Parathyroid adenoma (tissue), 2 donors: ENCODE results near the gene RASD2.

Experiments used
- H2AFZ ChIP-seq: fragments of 300-600 bp; sonication (generic); one replicate; pipeline ENCODE4 v1.7.0; 2017; ENCODE audit warnings: antibody characterized with exemption, mild to moderate bottlenecking
- H3K27ac ChIP-seq: fragments of 300-600 bp; sonication (generic); one replicate; pipeline ENCODE4 v1.7.0; 2017
- H3K27me3 ChIP-seq: fragments of 300-600 bp; sonication (generic); one replicate; pipeline ENCODE4 v1.7.0; 2017; ENCODE audit warnings: low read length; ENCODE audit not compliant: control insufficient read depth, insufficient read depth
- H3K36me3 ChIP-seq: fragments of 300-600 bp; sonication (generic); one replicate; pipeline ENCODE4 v1.7.0; 2017; ENCODE audit warnings: low read length; ENCODE audit not compliant: control insufficient read depth, insufficient read depth
- H3K4me1 ChIP-seq: fragments of 300-600 bp; sonication (generic); one replicate; pipeline ENCODE4 v1.7.0; 2017; ENCODE audit warnings: control low read depth
- H3K4me2 ChIP-seq: fragments of 300-600 bp; sonication (generic); one replicate; pipeline ENCODE4 v1.7.0; 2017; ENCODE audit warnings: low read length
- H3K4me3 ChIP-seq: fragments of 300-600 bp; sonication (generic); one replicate; pipeline ENCODE4 v1.7.0; 2017; ENCODE audit warnings: low read depth, low read length
- H3K79me2 ChIP-seq: fragments of 300-600 bp; sonication (generic); one replicate; pipeline ENCODE4 v1.7.0; 2017; ENCODE audit warnings: control low read depth
- H3K9ac ChIP-seq: fragments of 300-600 bp; sonication (generic); one replicate; pipeline ENCODE4 v1.7.0; 2017; ENCODE audit warnings: mild to moderate bottlenecking
- H3K9me3 ChIP-seq: fragments of 300-600 bp; sonication (generic); one replicate; pipeline ENCODE4 v1.7.0; 2017; ENCODE audit warnings: low read length; ENCODE audit not compliant: control insufficient read depth
- CTCF ChIP-seq: fragments of 300-600 bp; sonication (generic); IDR thresholded peaks from one replicate; pipeline ENCODE4 v1.7.0; 2017; ENCODE audit warnings: antibody characterized with exemption, mild to moderate bottlenecking
- donor health status: primary hyperparathyroidism.

Gene RASD2

GRCh38 chr22:35561796-35562526, 21.3 kb downstream of the RASD2 start:
- no peaks in the 10 kb centered on the region for H3K9me3 ChIP-seq
- no peaks in the 10 kb centered on the region for H3K4me1 ChIP-seq
- H3K79me2 ChIP-seq = no peaks in the 10 kb centered on the region
- no peak overlapping the region for H2AFZ ChIP-seq
- no peak overlapping the region for H3K4me3 ChIP-seq
- H3K27me3 ChIP-seq = no peaks in the 10 kb centered on the region
- no peak overlapping the region for H3K27ac ChIP-seq
- no peak overlapping the region for H3K9ac ChIP-seq
- H3K36me3 ChIP-seq = no peaks in the 10 kb centered on the region
- no peak for TF ChIP-seq CTCF
- H3K4me2 ChIP-seq = no peak overlapping the region

GRCh38 chr22:35563211-35563610, 22.6 kb downstream of the RASD2 start:
- no peak overlapping the region for H2AFZ ChIP-seq
- no peaks in the 10 kb centered on the region for H3K27me3 ChIP-seq
- no peaks in the 10 kb centered on the region for H3K36me3 ChIP-seq
- no peak overlapping the region for H3K4me3 ChIP-seq
- no peaks in the 10 kb centered on the region for H3K9me3 ChIP-seq
- no peak overlapping the region for H3K27ac ChIP-seq
- no peaks in the 10 kb centered on the region for H3K79me2 ChIP-seq
- H3K4me1 ChIP-seq = no peaks in the 10 kb centered on the region
- no peak overlapping the region for H3K9ac ChIP-seq
- no peak overlapping the region for H3K4me2 ChIP-seq
- TF ChIP-seq CTCF = no peak

GRCh38 chr22:35564975-35565867, 24.6 kb downstream of the RASD2 start:
- Histone ChIP-seq H3K27me3 (no peaks in the 10 kb centered on the region), H3K27ac (no peak overlapping the region), H3K9me3 (no peaks in the 10 kb centered on the region), H3K36me3 (no peaks in the 10 kb centered on the region), H3K9ac (no peak overlapping the region), H3K4me1 (no peaks in the 10 kb centered on the region), H3K79me2 (no peaks in the 10 kb centered on the region), H3K4me2 (no peak overlapping the region), H3K4me3 (no peak overlapping the region), H2AFZ (no peak overlapping the region)
- no peak for TF ChIP-seq CTCF

GRCh38 chr22:35567351-35568141, 26.9 kb downstream of the RASD2 start:
- Histone ChIP-seq H3K4me1 (no peaks in the 10 kb centered on the region), H3K9ac (no peak overlapping the region), H3K4me2 (no peak overlapping the region), H3K27ac (no peak overlapping the region), H2AFZ (no peak overlapping the region), H3K9me3 (no peaks in the 10 kb centered on the region), H3K27me3 (no peaks in the 10 kb centered on the region), H3K4me3 (no peak overlapping the region), H3K36me3 (no peaks in the 10 kb centered on the region), H3K79me2 (no peaks in the 10 kb centered on the region)
- no peak for TF ChIP-seq CTCF
